ENCODE measurements around the gene KRT71. TPM values are rescaled to one million over a fixed set of nuclear protein-coding genes. Genes with fewer than 3 reads are reported as not detected.

KRT71 gene
- total RNA-seq, 1 donor: not detected

DNA sequence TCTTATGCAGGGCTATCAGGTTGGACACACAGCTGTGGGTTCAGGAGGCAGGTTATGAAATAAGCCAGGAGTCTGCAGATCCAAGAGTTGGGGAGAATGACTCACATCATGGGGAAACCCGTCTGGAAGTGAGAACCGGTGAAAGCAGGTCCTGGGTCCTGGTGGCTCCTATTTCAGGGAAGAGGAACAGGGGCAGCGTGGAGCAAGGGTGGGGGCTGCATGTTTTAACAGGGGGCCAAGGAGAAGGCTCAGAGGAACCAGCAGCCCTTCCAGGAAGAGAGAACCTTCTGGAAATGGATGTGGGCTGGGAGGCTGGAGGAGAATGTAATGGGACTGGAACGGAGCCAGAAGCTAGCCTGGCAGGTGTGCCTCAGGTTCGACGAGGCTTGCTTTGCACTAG lies 28.5 kb upstream of the KRT71 start:
- no peak overlapping the region for H3K27ac ChIP-seq (ENCODE audit: low read depth, low read length)
- DNase-seq (ENCODE audit: insufficient read length, low spot score, missing footprints): no peak
- peaks cover 32% of the 10 kb centered on the region for H3K27me3 ChIP-seq (ENCODE audit: insufficient read depth, low read length)

DNA sequence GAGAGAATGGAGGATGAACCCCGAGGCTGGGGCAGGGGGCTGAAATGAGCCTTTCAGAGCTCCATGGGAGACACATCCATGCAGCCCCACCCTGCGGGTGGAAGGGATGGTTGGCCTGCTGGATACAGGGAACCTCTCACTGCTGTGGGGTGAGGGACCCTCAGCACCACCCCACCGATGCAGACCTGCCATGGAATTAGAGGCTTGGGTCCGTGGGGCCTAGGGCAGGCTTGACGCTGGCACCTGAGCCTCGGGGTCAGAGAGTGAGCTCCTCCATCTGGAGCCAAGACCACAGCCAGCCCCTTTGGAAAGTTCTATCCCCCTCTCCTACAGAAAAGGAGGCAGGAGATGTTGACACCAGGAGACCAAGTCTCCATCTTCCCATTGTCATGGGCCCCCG lies 28.1 kb upstream of the KRT71 start:
- H4K20me1 ChIP-seq (ENCODE audit: insufficient read depth, low read length): no peaks in the 10 kb centered on the region
- no peak overlapping the region for H3K27ac ChIP-seq (ENCODE audit: low read depth, low read length)
- H3K27me3 ChIP-seq (ENCODE audit: insufficient read depth, low read length): peaks cover 28% of the 10 kb centered on the region
- TF ChIP-seq, protein P1, sequence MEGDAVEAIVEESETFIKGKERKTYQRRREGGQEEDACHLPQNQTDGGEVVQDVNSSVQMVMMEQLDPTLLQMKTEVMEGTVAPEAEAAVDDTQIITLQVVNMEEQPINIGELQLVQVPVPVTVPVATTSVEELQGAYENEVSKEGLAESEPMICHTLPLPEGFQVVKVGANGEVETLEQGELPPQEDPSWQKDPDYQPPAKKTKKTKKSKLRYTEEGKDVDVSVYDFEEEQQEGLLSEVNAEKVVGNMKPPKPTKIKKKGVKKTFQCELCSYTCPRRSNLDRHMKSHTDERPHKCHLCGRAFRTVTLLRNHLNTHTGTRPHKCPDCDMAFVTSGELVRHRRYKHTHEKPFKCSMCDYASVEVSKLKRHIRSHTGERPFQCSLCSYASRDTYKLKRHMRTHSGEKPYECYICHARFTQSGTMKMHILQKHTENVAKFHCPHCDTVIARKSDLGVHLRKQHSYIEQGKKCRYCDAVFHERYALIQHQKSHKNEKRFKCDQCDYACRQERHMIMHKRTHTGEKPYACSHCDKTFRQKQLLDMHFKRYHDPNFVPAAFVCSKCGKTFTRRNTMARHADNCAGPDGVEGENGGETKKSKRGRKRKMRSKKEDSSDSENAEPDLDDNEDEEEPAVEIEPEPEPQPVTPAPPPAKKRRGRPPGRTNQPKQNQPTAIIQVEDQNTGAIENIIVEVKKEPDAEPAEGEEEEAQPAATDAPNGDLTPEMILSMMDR (IDR thresholded peaks at IDR 0.05; ENCODE audit: extremely low read depth, low read depth, low read length): no peak
- H3K79me2 ChIP-seq (ENCODE audit: insufficient read depth, low read length): no peaks in the 10 kb centered on the region
- no peaks in the 10 kb centered on the region for H3K36me3 ChIP-seq (ENCODE audit: insufficient read depth, low read length)
- H2AFZ ChIP-seq (ENCODE audit: low read length): no peak overlapping the region
- H3K4me2 ChIP-seq (ENCODE audit: insufficient read depth, low read length): no peak overlapping the region
- no peaks in the 10 kb centered on the region for H3K4me1 ChIP-seq (ENCODE audit: insufficient read depth, low read length)
- DNase-seq (ENCODE audit: insufficient read length, low spot score, missing footprints): no peak
- H3K4me3 ChIP-seq (ENCODE audit: insufficient read depth, low read length): no peak overlapping the region
- no peaks in the 10 kb centered on the region for H3K9me3 ChIP-seq (ENCODE audit: low read depth, low read length)

More for the DNA sequence above, 28.5 kb upstream of the KRT71 start:
- Histone ChIP-seq H3K4me2 (ENCODE audit: insufficient read depth, low read length) (no peak overlapping the region), H3K4me1 (ENCODE audit: insufficient read depth, low read length) (no peaks in the 10 kb centered on the region), H3K79me2 (ENCODE audit: insufficient read depth, low read length) (no peaks in the 10 kb centered on the region), H3K36me3 (ENCODE audit: insufficient read depth, low read length) (no peaks in the 10 kb centered on the region), H3K9me3 (ENCODE audit: low read depth, low read length) (no peaks in the 10 kb centered on the region), H4K20me1 (ENCODE audit: insufficient read depth, low read length) (no peaks in the 10 kb centered on the region), H3K4me3 (ENCODE audit: insufficient read depth, low read length) (no peak overlapping the region), H2AFZ (ENCODE audit: low read length) (no peak overlapping the region)
- TF ChIP-seq, protein P1 (IDR thresholded peaks at IDR 0.05; ENCODE audit: extremely low read depth, low read depth, low read length): no peak

- Histone ChIP-seq H3K4me2 (ENCODE audit: insufficient read depth, low read length) (no peak overlapping the region), H3K27ac (ENCODE audit: low read depth, low read length) (no peak overlapping the region), H4K20me1 (ENCODE audit: insufficient read depth, low read length) (no peaks in the 10 kb centered on the region), H3K4me1 (ENCODE audit: insufficient read depth, low read length) (no peaks in the 10 kb centered on the region), H3K79me2 (ENCODE audit: insufficient read depth, low read length) (no peaks in the 10 kb centered on the region), H3K4me3 (ENCODE audit: insufficient read depth, low read length) (no peak overlapping the region), H3K36me3 (ENCODE audit: insufficient read depth, low read length) (no peaks in the 10 kb centered on the region), H3K27me3 (ENCODE audit: insufficient read depth, low read length) (peaks cover 34% of the 10 kb centered on the region), H3K9me3 (ENCODE audit: low read depth, low read length) (no peaks in the 10 kb centered on the region), H2AFZ (ENCODE audit: low read length) (no peak overlapping the region)
- DNase-seq (ENCODE audit: insufficient read length, low spot score, missing footprints): no peak
- TF ChIP-seq, protein P1 (IDR thresholded peaks at IDR 0.05; ENCODE audit: extremely low read depth, low read depth, low read length): no peak
Measured at GRCh38 chr12:52580496-52580895, 27.6 kb upstream of the KRT71 start.

- peaks cover 39% of the 10 kb centered on the region for H3K27me3 ChIP-seq (ENCODE audit: insufficient read depth, low read length)
- no peaks in the 10 kb centered on the region for H3K79me2 ChIP-seq (ENCODE audit: insufficient read depth, low read length)
- no peak overlapping the region for H3K27ac ChIP-seq (ENCODE audit: low read depth, low read length)
- H4K20me1 ChIP-seq (ENCODE audit: insufficient read depth, low read length): no peaks in the 10 kb centered on the region
- no peak overlapping the region for H3K4me2 ChIP-seq (ENCODE audit: insufficient read depth, low read length)
- no peaks in the 10 kb centered on the region for H3K9me3 ChIP-seq (ENCODE audit: low read depth, low read length)
- DNase-seq (ENCODE audit: insufficient read length, low spot score, missing footprints): no peak
- TF ChIP-seq, protein P1 (IDR thresholded peaks at IDR 0.05; ENCODE audit: extremely low read depth, low read depth, low read length): no peak
- no peaks in the 10 kb centered on the region for H3K4me1 ChIP-seq (ENCODE audit: insufficient read depth, low read length)
- no peak overlapping the region for H2AFZ ChIP-seq (ENCODE audit: low read length)
- H3K4me3 ChIP-seq (ENCODE audit: insufficient read depth, low read length): no peak overlapping the region
- no peaks in the 10 kb centered on the region for H3K36me3 ChIP-seq (ENCODE audit: insufficient read depth, low read length)
Measured at GRCh38 chr12:52579468-52580465, 26.8 kb upstream of the KRT71 start.
